ENCODE data around the gene DKK2.

Gene DKK2

GRCh38 chr4:107017443-107018343, 18.4 kb downstream of the DKK2 start:
- peak; percentile 69 for DNase-seq (ENCODE audit: low read depth)

DNA sequence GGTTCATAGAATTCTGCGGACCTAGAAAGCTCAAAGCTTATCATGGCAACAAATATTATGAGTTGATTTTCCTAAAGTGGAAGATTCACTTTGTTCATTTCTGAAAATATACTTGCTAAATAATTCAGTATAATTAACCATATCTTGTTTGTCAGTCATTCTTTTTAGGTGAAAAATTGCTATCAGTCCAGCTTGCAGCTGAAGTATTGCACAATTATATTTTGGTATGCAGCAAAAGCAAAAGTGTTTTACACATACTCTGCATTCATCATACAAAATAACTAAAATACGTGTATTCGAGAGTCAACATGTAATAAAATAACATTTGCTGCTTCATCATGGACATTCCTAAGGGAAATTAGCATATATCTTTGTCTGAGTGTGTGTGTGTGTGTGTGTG, 24.8 kb downstream of the DKK2 start:
- peak; percentile 49 for DNase-seq (ENCODE audit: low read depth)

- no peak for DNase-seq (ENCODE audit: low read depth)
Observed at GRCh38 chr4:107009196-107009968, 26.7 kb downstream of the DKK2 start.

- DNase-seq (ENCODE audit: low read depth): no peak
Observed at GRCh38 chr4:107008115-107008514, 28.0 kb downstream of the DKK2 start.

- DNase-seq (ENCODE audit: low read depth): no peak
Observed at GRCh38 chr4:107006218-107006617, 29.9 kb downstream of the DKK2 start.

DNA sequence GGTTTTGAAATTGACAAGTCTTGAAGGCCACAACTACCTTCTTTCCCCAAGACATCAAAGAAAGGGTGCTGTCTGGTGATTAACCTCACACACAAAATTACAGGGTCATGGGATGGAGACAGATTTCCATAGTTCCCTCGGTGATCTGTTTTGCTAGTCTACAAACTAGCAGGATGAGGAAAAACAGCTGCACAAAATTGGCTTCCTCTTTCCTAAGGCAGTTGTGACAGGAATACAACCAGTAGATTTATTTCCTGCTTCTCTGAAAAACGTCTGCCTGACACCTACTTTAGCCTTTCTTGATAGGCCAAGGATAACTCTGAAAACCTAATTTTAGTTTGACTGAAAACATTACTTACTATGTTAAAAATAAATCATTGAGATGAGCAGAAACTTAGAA, 39.6 kb downstream of the DKK2 start:
- DNase-seq (ENCODE audit: low read depth): no peak

DNA sequence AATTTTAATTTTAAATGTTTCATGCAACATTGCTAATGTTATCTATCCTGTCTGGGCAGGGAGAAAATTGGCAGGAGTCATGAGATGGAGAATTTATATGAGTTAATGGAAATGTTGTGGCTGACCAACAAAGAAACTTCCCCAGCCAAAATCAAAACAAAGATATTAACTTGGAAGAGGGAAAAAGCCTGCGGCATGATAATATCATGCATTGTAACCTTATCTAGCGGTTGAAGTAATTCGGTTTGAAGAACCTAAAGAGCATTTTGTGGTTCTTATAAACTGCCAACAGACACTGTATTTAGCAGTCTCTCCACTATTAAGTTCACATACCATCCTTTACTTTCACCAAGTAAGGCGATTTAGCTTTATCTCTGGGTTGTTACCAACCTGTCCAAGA, 42.3 kb downstream of the DKK2 start:
- no peak for DNase-seq (ENCODE audit: low read depth)

GRCh38 chr4:106987311-106987710, 48.8 kb downstream of the DKK2 start:
- no peak for DNase-seq (ENCODE audit: low read depth)

- DNase-seq (ENCODE audit: low read depth): peak; percentile 75
Observed at GRCh38 chr4:106986486-106986885, 49.6 kb downstream of the DKK2 start.

GRCh38 chr4:106985830-106986229, 50.3 kb downstream of the DKK2 start:
- DNase-seq (ENCODE audit: low read depth): peak; percentile 34

- no peak for DNase-seq (ENCODE audit: low read depth)
Observed at GRCh38 chr4:106982711-106983211, 53.4 kb downstream of the DKK2 start.

DNA sequence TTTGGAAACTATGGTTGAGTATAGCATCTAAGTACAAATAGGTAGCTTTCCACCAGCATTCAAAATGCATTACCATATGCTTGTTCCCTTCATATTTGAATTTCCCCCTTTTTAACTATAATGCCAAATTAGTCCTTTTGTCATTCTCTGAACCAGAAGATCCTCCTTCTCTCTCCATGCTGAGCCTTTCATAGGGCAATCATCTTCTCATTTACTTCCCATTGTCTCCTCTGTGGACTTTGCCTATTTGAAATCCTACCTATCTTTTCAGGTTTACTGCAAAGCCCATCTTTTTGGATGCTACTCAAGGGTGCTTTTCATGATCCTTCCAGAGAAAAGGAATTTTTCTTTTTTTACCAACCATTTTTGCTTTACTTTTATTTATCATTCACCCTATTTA, 54.7 kb downstream of the DKK2 start:
- no peak for DNase-seq (ENCODE audit: low read depth)

DNA sequence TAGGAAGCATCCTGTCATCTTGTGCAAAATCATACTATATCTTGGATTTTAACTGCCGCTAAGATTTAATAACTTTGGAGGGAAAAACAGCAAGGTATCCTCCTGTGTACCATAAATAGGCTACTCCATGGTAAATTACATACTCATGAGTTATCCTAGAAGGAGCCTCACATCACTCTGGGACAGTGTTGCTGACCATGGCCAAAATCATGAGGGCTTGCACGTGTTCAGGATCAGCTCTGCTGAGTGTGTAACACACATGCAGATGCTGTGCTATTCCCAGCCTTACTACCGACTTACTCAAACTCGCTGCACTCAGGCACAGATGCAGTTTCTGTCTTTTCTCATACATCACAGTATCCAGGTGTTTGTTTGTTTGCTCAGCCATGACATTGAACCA, 56.6 kb downstream of the DKK2 start:
- DNase-seq (ENCODE audit: low read depth): no peak

DNA sequence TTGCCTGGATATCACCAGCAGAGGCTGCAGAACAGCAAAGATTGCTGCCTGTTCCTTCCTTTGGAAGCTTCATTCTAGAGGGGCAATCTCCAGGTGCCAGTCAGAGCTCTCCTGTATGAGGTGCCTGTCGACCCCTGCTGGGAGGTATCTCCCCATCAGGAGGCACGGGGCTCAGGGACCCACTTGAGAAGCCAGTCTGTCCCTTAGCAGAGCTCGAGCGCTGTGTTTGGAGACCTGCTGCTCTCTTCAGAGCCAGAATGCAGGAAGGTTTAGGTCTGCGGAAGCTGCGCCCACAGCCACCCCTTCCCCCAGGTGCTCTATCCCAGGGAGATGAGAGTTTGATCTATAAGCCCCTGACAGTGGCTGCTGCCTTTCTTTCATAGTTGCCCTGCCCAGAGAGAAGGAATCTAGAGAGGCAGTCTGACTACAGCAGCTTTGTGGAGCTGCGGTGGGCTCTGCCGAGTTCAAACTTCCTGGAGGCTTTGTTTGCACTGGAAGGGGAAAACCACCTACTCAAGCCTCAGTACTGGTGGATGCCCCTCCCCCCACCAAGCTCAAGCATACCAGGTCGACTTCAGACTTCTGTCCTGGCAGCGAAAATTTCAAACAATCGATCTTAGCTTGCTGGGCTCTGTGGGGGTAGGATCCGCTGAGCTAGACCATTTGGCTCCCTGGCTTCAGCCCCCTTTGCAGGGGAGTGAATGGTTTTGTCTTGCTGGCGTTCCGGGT, 57.9 kb downstream of the DKK2 start:
- DNase-seq (ENCODE audit: low read depth): no peak

DNA sequence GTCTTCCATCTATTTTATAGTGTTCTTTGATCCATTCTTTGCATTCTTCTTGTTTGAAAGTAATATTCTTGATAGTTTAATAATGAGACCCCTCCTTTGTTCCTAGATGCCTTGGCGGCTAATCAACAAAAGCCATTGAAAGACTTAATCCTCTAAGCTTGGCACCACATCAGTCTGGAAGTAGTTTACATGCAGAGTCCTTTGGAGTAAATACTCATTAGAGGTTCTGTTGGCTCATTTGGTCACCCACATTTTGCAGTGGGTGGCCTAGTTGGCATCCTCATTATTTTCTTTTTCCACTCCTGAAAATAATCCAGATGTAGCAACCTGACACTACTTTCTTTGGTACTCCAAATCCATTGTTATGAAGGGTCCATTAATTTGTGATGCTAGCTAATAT, 64.5 kb downstream of the DKK2 start:
- no peak for DNase-seq (ENCODE audit: low read depth)

- no peak for DNase-seq (ENCODE audit: low read depth)
Observed at GRCh38 chr4:106967892-106968291, 68.2 kb downstream of the DKK2 start.

- DNase-seq (ENCODE audit: low read depth): no peak
Observed at GRCh38 chr4:106953036-106953705, 82.9 kb downstream of the DKK2 start.

- DNase-seq (ENCODE audit: low read depth): no peak
Observed at GRCh38 chr4:106951891-106952290, 84.2 kb downstream of the DKK2 start.

- DNase-seq (ENCODE audit: low read depth): peak; percentile 9
Observed at GRCh38 chr4:106941841-106942240, 94.3 kb downstream of the DKK2 start.

DNA sequence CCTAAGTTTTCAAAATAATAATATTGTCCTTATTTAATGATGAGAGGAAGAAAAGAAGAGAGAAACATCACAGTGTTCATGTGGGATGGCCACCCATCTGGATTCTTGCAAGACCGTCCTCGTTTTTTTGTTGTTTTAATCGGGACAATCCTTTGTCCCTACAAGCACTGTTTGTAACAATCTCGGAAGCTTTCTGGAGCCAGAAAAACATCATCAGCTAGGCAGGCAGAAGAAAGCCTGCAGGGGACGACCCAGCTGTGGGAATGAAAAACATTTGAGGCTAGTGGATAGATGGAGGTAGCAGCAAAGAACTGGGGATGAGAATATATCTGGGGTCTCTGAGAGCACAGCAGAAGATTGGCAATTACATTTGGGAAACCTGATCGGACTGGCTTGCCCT, 105.6 kb downstream of the DKK2 start:
- no peak for DNase-seq (ENCODE audit: low read depth)

GRCh38 chr4:106929248-106929647, 106.9 kb downstream of the DKK2 start:
- DNase-seq (ENCODE audit: low read depth): no peak

DNA sequence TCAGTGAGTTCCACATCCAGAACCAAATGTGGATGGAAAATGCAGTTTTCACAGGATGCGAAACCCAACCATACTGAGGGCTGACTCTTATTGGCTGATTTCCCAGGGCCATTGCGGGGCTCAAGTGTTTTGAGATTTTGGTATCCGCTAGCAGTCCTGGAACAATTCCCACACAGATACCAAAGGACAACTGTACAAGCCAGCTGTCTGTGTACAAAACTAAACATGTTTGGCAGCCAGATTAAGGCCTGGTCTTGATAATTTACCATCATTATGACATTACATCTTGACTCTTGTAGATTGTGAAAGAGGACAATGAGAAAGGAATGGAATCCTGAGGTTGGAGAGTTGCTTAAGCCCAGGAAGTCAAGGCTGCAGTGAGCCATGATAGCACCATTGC, 121.9 kb downstream of the DKK2 start:
- peak; percentile 73 for DNase-seq (ENCODE audit: low read depth)

Measured in iris pigment epithelial cell (primary cell).